ENCODE measurements around the gene NECAB2.

- TF ChIP-seq POLR2A (IDR thresholded peaks at IDR 0.05) (no peak), POLR2AphosphoS5 (IDR thresholded peaks at IDR 0.05) (no peak), EP300 (IDR thresholded peaks at IDR 0.05) (no peak)
- TF ChIP-seq, protein P1, sequence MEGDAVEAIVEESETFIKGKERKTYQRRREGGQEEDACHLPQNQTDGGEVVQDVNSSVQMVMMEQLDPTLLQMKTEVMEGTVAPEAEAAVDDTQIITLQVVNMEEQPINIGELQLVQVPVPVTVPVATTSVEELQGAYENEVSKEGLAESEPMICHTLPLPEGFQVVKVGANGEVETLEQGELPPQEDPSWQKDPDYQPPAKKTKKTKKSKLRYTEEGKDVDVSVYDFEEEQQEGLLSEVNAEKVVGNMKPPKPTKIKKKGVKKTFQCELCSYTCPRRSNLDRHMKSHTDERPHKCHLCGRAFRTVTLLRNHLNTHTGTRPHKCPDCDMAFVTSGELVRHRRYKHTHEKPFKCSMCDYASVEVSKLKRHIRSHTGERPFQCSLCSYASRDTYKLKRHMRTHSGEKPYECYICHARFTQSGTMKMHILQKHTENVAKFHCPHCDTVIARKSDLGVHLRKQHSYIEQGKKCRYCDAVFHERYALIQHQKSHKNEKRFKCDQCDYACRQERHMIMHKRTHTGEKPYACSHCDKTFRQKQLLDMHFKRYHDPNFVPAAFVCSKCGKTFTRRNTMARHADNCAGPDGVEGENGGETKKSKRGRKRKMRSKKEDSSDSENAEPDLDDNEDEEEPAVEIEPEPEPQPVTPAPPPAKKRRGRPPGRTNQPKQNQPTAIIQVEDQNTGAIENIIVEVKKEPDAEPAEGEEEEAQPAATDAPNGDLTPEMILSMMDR (IDR thresholded peaks at IDR 0.05), result no peak
These were observed 1.8 kb upstream of the NECAB2 start for GRCh38 chr16:83966153-83966696.
